GM19372 (cell line): Measurements from ENCODE around the gene ZAP70.

Experiments
- ATAC-seq: cut with Tn5 transposase; IDR thresholded peaks from one replicate; pipeline ENCODE4 v1.9.1; 2021; ENCODE audit warnings: mild to moderate bottlenecking, low read depth, moderate library complexity; ENCODE audit not compliant: unreplicated experiment

The ZAP70 gene

GRCh38 chr2:97731274-97732020, 18.1 kb downstream of the ZAP70 start:
- no peak for ATAC-seq

GRCh38 chr2:97732436-97733340, 19.3 kb downstream of the ZAP70 start:
- no peak for ATAC-seq

- no peak for ATAC-seq
Observed at GRCh38 chr2:97733341-97734035, 20.1 kb downstream of the ZAP70 start.

DNA sequence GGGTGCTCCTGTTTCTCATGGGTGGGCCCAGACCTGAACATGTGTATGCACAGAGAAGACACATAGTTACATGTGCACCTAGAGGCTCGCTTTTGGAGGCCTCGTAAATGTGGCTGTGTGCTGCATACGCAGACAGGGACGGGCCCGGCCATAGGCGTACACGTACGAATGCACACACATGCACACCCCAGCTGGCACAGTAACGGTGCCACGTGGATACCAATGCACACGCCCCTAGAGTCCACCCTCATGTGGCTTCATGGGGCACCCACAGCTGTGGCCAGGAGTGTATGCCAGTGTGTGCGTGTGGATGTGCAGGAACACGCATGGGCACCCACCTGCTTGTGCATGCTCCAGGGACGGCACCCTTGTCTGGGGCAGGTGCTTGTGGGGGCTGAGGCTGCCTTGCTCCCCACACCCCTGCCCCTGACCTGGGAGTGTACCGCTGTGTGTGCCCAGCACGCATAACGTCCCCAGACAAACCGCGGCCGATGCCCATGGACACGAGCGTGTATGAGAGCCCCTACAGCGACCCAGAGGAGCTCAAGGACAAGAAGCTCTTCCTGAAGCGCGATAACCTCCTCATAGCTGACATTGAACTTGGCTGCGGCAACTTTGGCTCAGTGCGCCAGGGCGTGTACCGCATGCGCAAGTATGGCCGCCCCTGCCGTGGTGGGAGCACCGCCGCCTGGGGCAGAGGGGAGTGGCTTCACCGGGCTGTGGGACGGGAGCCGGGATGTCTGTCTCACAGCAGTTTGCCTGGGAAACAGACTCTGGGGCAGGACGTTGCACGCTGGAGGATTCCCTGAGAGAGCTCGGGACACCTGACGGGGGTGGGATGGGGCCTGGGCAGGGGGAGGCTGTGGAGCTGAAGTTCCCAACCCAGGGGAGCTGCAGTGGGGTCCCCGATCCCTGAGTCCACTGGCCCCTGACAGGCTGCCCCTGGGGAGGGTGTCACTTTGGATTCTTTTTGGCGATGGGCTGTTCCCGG, 21.0 kb downstream of the ZAP70 start:
- no peak for ATAC-seq

GRCh38 chr2:97735161-97735561, 21.8 kb downstream of the ZAP70 start:
- ATAC-seq, result no peak

DNA sequence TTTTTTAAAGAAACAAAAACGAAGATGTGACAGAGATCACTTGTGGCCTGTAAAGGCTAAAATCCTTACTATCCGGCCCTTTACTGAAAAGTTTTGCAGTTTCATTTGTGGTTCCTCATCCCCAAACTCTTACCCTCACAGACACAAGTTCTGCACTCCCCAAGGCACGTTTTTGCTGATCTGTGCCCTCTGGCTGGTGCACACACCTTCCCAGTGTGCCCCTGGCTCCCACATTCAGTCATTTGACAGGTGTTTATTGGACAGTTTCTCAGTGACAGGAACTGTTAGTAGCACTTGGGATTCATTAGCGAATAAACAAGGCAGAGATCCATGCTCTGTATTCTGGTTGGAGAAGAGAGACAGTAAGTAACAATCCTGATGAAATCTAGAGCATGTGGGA, 22.8 kb downstream of the ZAP70 start:
- no peak for ATAC-seq

DNA sequence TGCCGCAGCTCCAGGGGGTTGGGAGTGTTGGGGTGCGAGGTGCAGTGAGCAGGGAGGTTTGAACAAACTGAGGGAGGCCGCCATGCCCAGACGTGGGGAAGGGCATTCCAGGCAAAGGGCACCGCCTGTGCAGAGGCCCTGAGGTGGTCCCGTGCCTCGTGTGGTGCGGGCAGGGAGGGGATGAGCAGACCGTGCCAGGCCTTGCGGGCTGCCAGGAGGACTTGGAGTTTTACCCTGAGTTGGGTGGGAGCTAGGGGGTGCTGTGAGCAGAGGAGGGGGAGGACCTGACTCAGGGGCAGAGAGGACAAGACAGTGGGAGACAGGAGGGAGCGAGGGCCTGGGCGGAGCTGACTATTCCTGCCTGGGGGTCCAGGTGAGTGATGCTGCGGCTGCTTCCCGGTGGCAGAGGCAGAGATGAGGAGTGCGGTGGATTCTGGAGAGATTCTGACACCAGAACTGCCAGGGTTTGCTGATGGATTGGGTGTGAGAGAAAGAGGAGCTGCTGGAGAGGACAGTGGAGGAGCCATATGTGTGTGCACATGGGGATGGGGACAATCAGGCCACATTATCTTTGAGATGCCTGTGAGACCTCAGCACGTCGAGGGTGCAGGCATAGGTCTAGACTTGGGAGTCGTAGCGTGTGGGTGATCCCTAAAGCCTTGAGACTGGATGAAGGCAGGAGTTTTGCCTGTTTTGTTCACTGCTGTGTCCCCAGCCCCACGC, 23.4 kb downstream of the ZAP70 start:
- ATAC-seq, result no peak

DNA sequence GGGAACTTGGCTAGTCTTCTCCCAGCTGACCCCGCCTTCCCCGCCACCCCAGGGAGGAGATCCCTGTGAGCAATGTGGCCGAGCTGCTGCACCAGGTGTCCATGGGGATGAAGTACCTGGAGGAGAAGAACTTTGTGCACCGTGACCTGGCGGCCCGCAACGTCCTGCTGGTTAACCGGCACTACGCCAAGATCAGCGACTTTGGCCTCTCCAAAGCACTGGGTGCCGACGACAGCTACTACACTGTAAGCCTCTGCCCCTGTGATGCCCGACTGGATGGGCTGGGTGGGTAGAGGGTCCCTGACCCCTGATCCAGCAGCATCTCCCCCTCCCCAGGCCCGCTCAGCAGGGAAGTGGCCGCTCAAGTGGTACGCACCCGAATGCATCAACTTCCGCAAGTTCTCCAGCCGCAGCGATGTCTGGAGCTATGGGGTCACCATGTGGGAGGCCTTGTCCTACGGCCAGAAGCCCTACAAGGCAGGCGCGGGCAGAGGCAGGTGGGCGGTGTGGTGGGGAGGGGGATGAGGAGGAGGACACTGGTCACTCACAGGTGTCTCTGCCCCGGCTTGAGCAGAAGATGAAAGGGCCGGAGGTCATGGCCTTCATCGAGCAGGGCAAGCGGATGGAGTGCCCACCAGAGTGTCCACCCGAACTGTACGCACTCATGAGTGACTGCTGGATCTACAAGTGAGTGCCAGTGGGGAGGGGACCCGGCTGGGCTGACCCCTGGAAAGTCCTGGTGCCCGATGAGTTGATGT, 24.2 kb downstream of the ZAP70 start:
- no peak for ATAC-seq

- no peak for ATAC-seq
Observed at GRCh38 chr2:97738179-97739019, 25.0 kb downstream of the ZAP70 start.

GRCh38 chr2:97739020-97739892, 25.9 kb downstream of the ZAP70 start:
- ATAC-seq, result no peak

GRCh38 chr2:97739893-97740245, 26.5 kb downstream of the ZAP70 start:
- no peak for ATAC-seq

DNA sequence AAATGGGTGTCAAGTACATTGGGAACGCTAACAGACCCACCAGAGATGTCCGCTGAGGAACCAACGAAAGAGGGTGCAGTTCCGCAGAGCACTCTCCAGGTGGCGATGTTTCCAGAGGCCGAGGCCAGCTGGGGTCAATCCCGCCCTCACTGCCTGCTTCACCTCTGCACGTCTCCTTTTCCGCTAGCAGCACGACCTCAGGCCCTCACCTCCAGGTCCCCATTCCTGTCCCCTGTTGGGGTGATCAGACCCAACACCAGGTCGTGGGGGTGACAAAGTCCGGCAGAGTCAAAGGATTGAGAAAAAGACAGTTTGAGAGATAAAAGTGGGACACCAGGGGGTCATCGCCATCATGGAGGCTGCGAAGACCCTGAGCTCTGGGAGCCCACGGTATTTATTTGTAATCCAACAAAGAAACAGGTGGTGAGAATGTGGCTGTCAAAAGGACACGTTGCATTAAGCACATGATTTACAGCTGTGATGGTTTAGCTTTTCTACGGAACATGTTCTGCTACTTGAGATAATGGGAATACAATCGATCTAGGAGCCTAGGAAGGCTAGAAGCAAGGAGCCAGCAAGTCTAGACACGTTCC, 27.3 kb downstream of the ZAP70 start:
- no peak for ATAC-seq

GRCh38 chr2:97741251-97741650, 27.9 kb downstream of the ZAP70 start:
- no peak for ATAC-seq

DNA sequence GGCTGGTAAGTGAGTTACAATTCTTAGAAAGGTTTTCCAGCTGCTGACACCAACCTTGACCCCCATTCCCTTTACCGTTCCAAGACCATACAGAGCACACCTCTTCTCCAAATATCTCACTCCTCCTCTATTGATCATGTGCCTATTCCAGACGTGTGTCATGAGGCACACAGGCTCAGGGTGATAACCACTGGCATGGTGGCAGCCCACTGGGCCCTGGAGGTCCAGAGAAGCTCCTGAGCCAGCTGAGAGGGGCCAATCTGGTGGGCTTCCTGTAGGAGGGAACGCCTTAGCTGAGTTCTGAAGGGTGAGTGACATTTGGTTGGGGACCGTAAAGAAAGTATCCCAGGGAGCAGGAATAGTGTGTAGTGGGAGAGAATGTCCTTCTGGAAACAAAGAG, 28.3 kb downstream of the ZAP70 start:
- ATAC-seq, result no peak

- ATAC-seq, result no peak
Observed at GRCh38 chr2:97742381-97742847, 29.0 kb downstream of the ZAP70 start.

- no peak for ATAC-seq
Observed at GRCh38 chr2:97743913-97744312, 30.5 kb downstream of the ZAP70 start.
